ENCODE results near the gene LZTS2.

GRCh38 chr10:100996678-100997359 is 2.8 kb upstream of the LZTS2 start:
- TF ChIP-seq POLR2A (IDR thresholded peaks at IDR 0.05) (no peak), CTCF (IDR thresholded peaks at IDR 0.05) (no peak), EP300 (IDR thresholded peaks at IDR 0.05) (no peak)
